OCI-LY7 (cell line): ENCODE measurements around the gene SLIT3.

Experiments used
- EZH2phosphoT487 ChIP-seq: fragments of 200-600 bp; sonication (generic); IDR thresholded peaks from 2 replicates; pipeline ENCODE4 v1.6.1; 2018; ENCODE audit warnings: low read depth, borderline replicate concordance, mild to moderate bottlenecking, mixed run types, antibody characterized with exemption, low read length, moderate library complexity, mixed read lengths
- TF ChIP-seq, protein P1 (sequence below): fragments of 200-600 bp; sonication (generic); conservative IDR thresholded peaks from 2 replicates; pipeline ENCODE4 v1.5.1; 2014; ENCODE audit warnings: mild to moderate bottlenecking, antibody characterized with exemption, low read length, moderate library complexity, mixed read lengths

DNA sequence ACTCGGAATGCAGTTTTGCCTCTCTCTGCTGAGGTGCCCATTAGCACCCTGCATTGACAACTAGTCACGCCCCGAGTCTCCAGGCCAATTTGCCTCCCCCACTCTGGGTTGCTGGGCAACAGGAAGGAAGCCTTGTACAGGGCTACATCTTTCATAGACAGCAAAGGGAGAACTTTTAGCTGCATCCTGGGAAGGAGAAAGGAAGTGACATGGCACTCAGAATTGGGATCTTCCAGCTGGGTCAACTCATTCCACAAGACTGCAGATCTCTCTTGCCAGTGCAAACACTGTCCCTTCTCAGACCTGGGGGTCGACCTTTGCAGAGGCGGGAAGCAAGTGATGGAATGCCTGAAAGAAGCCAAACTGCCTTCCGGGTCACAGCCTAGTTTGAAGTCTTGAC, 282.0 kb downstream of the SLIT3 start:
- TF ChIP-seq, protein P1, sequence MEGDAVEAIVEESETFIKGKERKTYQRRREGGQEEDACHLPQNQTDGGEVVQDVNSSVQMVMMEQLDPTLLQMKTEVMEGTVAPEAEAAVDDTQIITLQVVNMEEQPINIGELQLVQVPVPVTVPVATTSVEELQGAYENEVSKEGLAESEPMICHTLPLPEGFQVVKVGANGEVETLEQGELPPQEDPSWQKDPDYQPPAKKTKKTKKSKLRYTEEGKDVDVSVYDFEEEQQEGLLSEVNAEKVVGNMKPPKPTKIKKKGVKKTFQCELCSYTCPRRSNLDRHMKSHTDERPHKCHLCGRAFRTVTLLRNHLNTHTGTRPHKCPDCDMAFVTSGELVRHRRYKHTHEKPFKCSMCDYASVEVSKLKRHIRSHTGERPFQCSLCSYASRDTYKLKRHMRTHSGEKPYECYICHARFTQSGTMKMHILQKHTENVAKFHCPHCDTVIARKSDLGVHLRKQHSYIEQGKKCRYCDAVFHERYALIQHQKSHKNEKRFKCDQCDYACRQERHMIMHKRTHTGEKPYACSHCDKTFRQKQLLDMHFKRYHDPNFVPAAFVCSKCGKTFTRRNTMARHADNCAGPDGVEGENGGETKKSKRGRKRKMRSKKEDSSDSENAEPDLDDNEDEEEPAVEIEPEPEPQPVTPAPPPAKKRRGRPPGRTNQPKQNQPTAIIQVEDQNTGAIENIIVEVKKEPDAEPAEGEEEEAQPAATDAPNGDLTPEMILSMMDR, result no peak
- TF ChIP-seq EZH2phosphoT487, result no peak
